ENCODE measurements around the gene PEX11B. TPM values are rescaled to one million over a fixed set of nuclear protein-coding genes. Genes with fewer than 3 reads are reported as not detected.

Gene PEX11B
- total RNA-seq, 1 experiment from 2014 or later, result 36.2 TPM

- BruUV-seq (replicated peaks), result no TSS peak
- POLR2A ChIA-PET, result interaction anchor here (1.0 to 13.8 kb wide), 7 partner anchors 10 to 71 kb away, joined by 4 to 284 read pairs (median 6); partner anchors contain the start of genes ANKRD34A, LIX1L, NUDT17 and PIAS3
- peak overlapping the region; percentile 94 for H3K4me3 Mint-ChIP-seq (ENCODE audit: unreplicated experiment)
- H3K27me3 Mint-ChIP-seq (ENCODE audit: insufficient read depth, unreplicated experiment), result no peaks in the 10 kb centered on the region
- CTCF ChIA-PET, result interaction anchor here (0.6 to 13.5 kb wide), 7 partner anchors 10 to 89 kb away, joined by 3 to 617 read pairs (median 4); partner anchors contain the start of gene ANKRD35
- H3K4me1 Mint-ChIP-seq (ENCODE audit: insufficient read depth, unreplicated experiment), result peaks cover 43% of the 10 kb centered on the region
- peaks cover 58% of the 10 kb centered on the region for H3K36me3 Mint-ChIP-seq (ENCODE audit: insufficient read depth, unreplicated experiment)
- H3K27ac Mint-ChIP-seq (ENCODE audit: low read depth, unreplicated experiment), result peak overlapping the region; percentile 99
- TF ChIP-seq CTCF (IDR thresholded peaks at IDR 0.05; ENCODE audit: unreplicated experiment), result no peak
- no peak for DNase-seq (ENCODE audit: unreplicated experiment)
- H3K9me3 Mint-ChIP-seq (ENCODE audit: unreplicated experiment), result no peaks in the 10 kb centered on the region
- intact Hi-C loops (cut with micrococcal nuclease), result no loop called here
These were observed 1.8 kb downstream of the PEX11B start for GRCh38 chr1:145916745-145917144.

- ChIA-PET CTCF (interaction anchor here (1.0 to 13.5 kb wide), 6 partner anchors 10 to 101 kb away, joined by 3 to 617 read pairs (median 16); partner anchors contain the start of genes ANKRD35 and PIAS3), POLR2A (interaction anchor here (1.1 to 13.8 kb wide), 4 partner anchors 21 to 54 kb away, joined by 4 to 284 read pairs (median 20); partner anchors contain the start of genes ANKRD34A, PIAS3 and POLR3GL)
- Mint-ChIP-seq H3K4me1 (ENCODE audit: insufficient read depth, unreplicated experiment) (peaks cover 51% of the 10 kb centered on the region), H3K36me3 (ENCODE audit: insufficient read depth, unreplicated experiment) (peaks cover 60% of the 10 kb centered on the region), H3K4me3 (ENCODE audit: unreplicated experiment) (no peak overlapping the region), H3K27me3 (ENCODE audit: insufficient read depth, unreplicated experiment) (no peaks in the 10 kb centered on the region), H3K27ac (ENCODE audit: low read depth, unreplicated experiment) (peak overlapping the region; percentile 16), H3K9me3 (ENCODE audit: unreplicated experiment) (no peaks in the 10 kb centered on the region)
- no peak for TF ChIP-seq CTCF (IDR thresholded peaks at IDR 0.05; ENCODE audit: unreplicated experiment)
- BruUV-seq (replicated peaks), result no TSS peak
- DNase-seq (ENCODE audit: unreplicated experiment), result no peak
- intact Hi-C loops (cut with micrococcal nuclease), result no loop called here
These were observed 6.3 kb downstream of the PEX11B start for GRCh38 chr1:145912128-145912641.

GRCh38 chr1:145908653-145909052 lies 9.9 kb downstream of the PEX11B start:
- Mint-ChIP-seq H3K9me3 (ENCODE audit: unreplicated experiment) (no peaks in the 10 kb centered on the region), H3K4me3 (ENCODE audit: unreplicated experiment) (peak overlapping the region; percentile 12), H3K36me3 (ENCODE audit: insufficient read depth, unreplicated experiment) (peaks cover 45% of the 10 kb centered on the region), H3K27ac (ENCODE audit: low read depth, unreplicated experiment) (peak overlapping the region; percentile 57), H3K4me1 (ENCODE audit: insufficient read depth, unreplicated experiment) (peaks cover 26% of the 10 kb centered on the region), H3K27me3 (ENCODE audit: insufficient read depth, unreplicated experiment) (no peaks in the 10 kb centered on the region)
- CTCF ChIA-PET, result interaction anchor here (0.6 to 13.5 kb wide), 12 partner anchors 11 to 84 kb away, joined by 3 to 617 read pairs (median 4); partner anchors contain the start of genes ANKRD35, NUDT17 and PIAS3
- no peak for TF ChIP-seq CTCF (IDR thresholded peaks at IDR 0.05; ENCODE audit: unreplicated experiment)
- BruUV-seq (replicated peaks), result TSS peak; percentile 12
- no peak for DNase-seq (ENCODE audit: unreplicated experiment)
- POLR2A ChIA-PET, result interaction anchor here (0.6 to 13.8 kb wide), 10 partner anchors 10 to 70 kb away, joined by 3 to 284 read pairs (median 12); partner anchors contain the start of genes ANKRD34A, ANKRD35, LIX1L and PEX11B
- intact Hi-C loops (cut with micrococcal nuclease), result loop anchor here (5.0 kb wide), 1 partner anchor 54 kb away; the partner anchor contains the start of genes ANKRD34A and POLR3GL
